Bronchial epithelial cell (primary cell): ENCODE data around the gene CAMK2A. TPM values are rescaled to one million over a fixed set of nuclear protein-coding genes. Genes with fewer than 3 reads are reported as not detected.

Source experiments
- DNase-seq: peaks from one replicate; pipeline ENCODE4 v3.0.0-alpha.2; 2010; ENCODE audit warnings: low read depth
- FAIRE-seq: peaks from 2 replicates; lab custom pipeline; 2011; peaks lifted over from hg19 to GRCh38; lab: Jason Lieb, UNC
- H3K27me3 ChIP-seq: 2 replicates; pipeline ENCODE4 v1.5.1; 2011; ENCODE audit warnings: low read length; ENCODE audit not compliant: control insufficient read depth, insufficient read depth
- H3K36me3 ChIP-seq: 2 replicates; pipeline ENCODE4 v1.5.1; 2011; ENCODE audit warnings: low read length; ENCODE audit not compliant: control insufficient read depth, insufficient read depth
- H3K4me3 ChIP-seq: 2 replicates; pipeline ENCODE4 v1.5.1; 2011; ENCODE audit warnings: mild to moderate bottlenecking, low read depth, low read length, control low read depth
- CTCF ChIP-seq: IDR thresholded peaks from 2 replicates; pipeline ENCODE4 v1.5.1; 2011; ENCODE audit warnings: mild to moderate bottlenecking, moderate library complexity, low read length, control low read depth, inconsistent platforms; ENCODE audit not compliant: insufficient read depth, severe bottlenecking
- total RNA-seq: library from RNA; depleted of rRNA; stranded (reverse); fragments of >200 nt; gene quantifications from 2 replicates; pipeline ENCODE4 v1.2.1, GENCODE V29; 2014

Gene CAMK2A
- total RNA-seq, 1 donor from 2014 or later, result under 0.01 TPM

GRCh38 chr5:150297934-150298595, 8.5 kb upstream of the CAMK2A start:
- Histone ChIP-seq H3K36me3 (peaks cover 2% of the 10 kb centered on the region), H3K4me3 (no peak overlapping the region), H3K27me3 (no peaks in the 10 kb centered on the region)
- TF ChIP-seq CTCF, result no peak
- FAIRE-seq (no peak), DNase-seq (no peak)

DNA sequence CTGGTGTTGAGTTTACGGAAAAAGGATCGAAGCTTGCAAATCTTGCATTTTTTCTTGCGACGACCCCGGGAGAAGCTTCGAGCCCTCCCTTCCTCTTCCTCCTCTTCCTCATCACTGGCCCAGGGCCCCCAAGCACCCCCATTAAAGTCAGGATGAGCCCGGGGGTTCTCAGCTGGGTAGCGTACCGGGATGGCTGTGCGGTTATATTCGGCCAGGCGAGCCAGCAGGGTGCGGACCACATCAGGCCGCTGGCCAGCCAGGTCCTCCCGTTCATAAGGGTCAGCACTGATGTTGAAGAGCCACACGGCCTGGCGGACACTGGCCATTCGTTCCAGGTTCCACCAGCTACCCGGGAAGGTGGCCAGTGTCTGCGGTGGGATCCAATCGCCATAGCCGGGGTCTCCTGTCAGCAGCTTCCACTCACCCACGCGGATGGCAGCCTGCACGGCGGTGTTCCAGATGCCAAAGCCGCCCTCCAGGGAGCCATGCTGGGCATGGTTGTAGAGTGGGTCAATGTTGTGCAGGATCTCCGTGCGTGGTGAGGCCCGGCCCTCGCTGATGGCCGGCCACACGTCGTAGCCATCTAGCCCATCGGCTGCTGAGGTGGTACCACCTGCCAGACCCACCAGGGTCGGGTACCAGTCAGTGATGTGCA, 7.8 kb upstream of the CAMK2A start:
- DNase-seq (no peak), FAIRE-seq (no peak)
- Histone ChIP-seq H3K36me3 (peaks cover 2% of the 10 kb centered on the region), H3K27me3 (no peaks in the 10 kb centered on the region), H3K4me3 (no peak overlapping the region)
- TF ChIP-seq CTCF, result no peak

DNA sequence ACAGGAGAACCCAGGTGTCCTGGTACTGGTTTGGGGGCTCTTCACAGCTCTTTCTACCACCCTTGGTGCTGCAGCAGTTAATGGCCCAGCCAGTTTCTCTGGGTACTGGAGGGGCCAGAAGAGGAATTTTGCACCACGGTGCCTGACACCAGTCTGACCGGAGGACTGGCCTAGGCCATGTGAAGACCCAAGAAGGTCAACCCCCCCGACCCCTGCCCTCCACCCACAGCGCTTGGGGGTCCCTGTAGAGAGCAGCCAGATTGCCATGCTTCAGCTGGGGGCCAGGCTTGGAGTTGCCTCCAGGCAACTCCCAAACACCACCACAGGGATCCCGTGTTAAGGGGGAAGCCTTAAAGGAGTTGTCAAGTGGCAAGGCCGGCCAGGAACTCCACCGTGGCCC, 6.9 kb upstream of the CAMK2A start:
- FAIRE-seq (no peak), DNase-seq (no peak)
- TF ChIP-seq CTCF, result no peak
- Histone ChIP-seq H3K36me3 (peaks cover 2% of the 10 kb centered on the region), H3K27me3 (no peaks in the 10 kb centered on the region), H3K4me3 (no peak overlapping the region)

GRCh38 chr5:150295741-150296486, 6.3 kb upstream of the CAMK2A start:
- FAIRE-seq (peak; percentile 88), DNase-seq (peak; percentile 74)
- Histone ChIP-seq H3K27me3 (no peaks in the 10 kb centered on the region), H3K4me3 (no peak overlapping the region), H3K36me3 (peaks cover 2% of the 10 kb centered on the region)
- no peak for TF ChIP-seq CTCF

DNA sequence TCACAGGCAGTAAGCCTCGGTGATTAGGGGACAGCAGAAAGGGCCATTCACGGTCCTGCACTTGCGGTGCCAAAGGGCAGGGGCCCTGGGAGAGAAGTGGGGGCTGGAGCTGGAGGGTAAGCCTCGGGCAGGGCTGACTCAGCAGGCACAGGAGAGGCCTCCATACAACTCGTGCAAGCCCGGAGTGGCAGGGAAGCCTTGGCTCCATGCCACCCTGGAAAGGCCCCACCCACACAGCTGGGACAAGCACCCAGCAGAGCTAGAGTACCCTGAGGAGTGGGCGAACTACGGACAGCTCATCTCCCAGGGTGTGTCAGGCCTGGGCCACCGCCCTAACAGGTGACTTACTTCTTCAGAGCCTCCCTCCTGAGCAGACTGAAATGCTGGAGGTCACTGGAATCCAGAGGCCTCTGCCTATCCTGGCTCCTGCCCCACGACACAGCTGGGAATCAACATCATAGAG, 5.6 kb upstream of the CAMK2A start:
- FAIRE-seq (peak; percentile 89), DNase-seq (peak; percentile 85)
- H3K4me3 ChIP-seq, result no peak overlapping the region
- no peak for TF ChIP-seq CTCF
- H3K27me3 ChIP-seq, result no peaks in the 10 kb centered on the region
- H3K36me3 ChIP-seq, result peaks cover 2% of the 10 kb centered on the region
